ENCODE measurements around the gene NRG2.

The NRG2 gene

GRCh38 chr5:140049713-140050112, 6.6 kb upstream of the NRG2 start:
- no peak for TF ChIP-seq CTCF (IDR thresholded peaks at IDR 0.05; ENCODE audit: low read depth, low read length)
- no peak for DNase-seq
- Histone ChIP-seq H3K4me3 (ENCODE audit: low read depth, low read length) (no peak overlapping the region), H3K36me3 (no peaks in the 10 kb centered on the region), H3K27me3 (ENCODE audit: insufficient read depth, low read depth, severe bottlenecking) (no peaks in the 10 kb centered on the region), H3K27ac (no peak overlapping the region), H3K9me3 (ENCODE audit: severe bottlenecking) (no peaks in the 10 kb centered on the region)

GRCh38 chr5:140049205-140049604, 6.1 kb upstream of the NRG2 start:
- Histone ChIP-seq H3K27ac (no peak overlapping the region), H3K36me3 (no peaks in the 10 kb centered on the region), H3K27me3 (ENCODE audit: insufficient read depth, low read depth, severe bottlenecking) (no peaks in the 10 kb centered on the region), H3K9me3 (ENCODE audit: severe bottlenecking) (no peaks in the 10 kb centered on the region), H3K4me3 (ENCODE audit: low read depth, low read length) (no peak overlapping the region)
- TF ChIP-seq CTCF (IDR thresholded peaks at IDR 0.05; ENCODE audit: low read depth, low read length), result no peak
- no peak for DNase-seq

- Histone ChIP-seq H3K36me3 (no peaks in the 10 kb centered on the region), H3K4me3 (ENCODE audit: low read depth, low read length) (no peak overlapping the region), H3K27ac (no peak overlapping the region), H3K9me3 (ENCODE audit: severe bottlenecking) (no peaks in the 10 kb centered on the region), H3K27me3 (ENCODE audit: insufficient read depth, low read depth, severe bottlenecking) (no peaks in the 10 kb centered on the region)
- TF ChIP-seq CTCF (IDR thresholded peaks at IDR 0.05; ENCODE audit: low read depth, low read length), result no peak
- DNase-seq, result no peak
Observed at GRCh38 chr5:140044041-140044440, 942 bp upstream of the NRG2 start.

GRCh38 chr5:140043508-140043872, 391 bp upstream of the NRG2 start:
- Histone ChIP-seq H3K4me3 (ENCODE audit: low read depth, low read length) (peak overlapping the region; percentile 72), H3K27ac (no peak overlapping the region; the same call in 1 of the 2 replicates), H3K36me3 (no peaks in the 10 kb centered on the region), H3K27me3 (ENCODE audit: insufficient read depth, low read depth, severe bottlenecking) (no peaks in the 10 kb centered on the region), H3K9me3 (ENCODE audit: severe bottlenecking) (no peaks in the 10 kb centered on the region)
- peak; percentile 71 for DNase-seq
- TF ChIP-seq CTCF (IDR thresholded peaks at IDR 0.05; ENCODE audit: low read depth, low read length), result 0 out of 2 replicates have a peak, but pooled peaks have one; percentile 18

- Histone ChIP-seq H3K27ac (no peak overlapping the region; the same call in 1 of the 2 replicates), H3K4me3 (ENCODE audit: low read depth, low read length) (peak overlapping the region; percentile 72), H3K36me3 (no peaks in the 10 kb centered on the region), H3K9me3 (ENCODE audit: severe bottlenecking) (no peaks in the 10 kb centered on the region), H3K27me3 (ENCODE audit: insufficient read depth, low read depth, severe bottlenecking) (no peaks in the 10 kb centered on the region)
- no peak for TF ChIP-seq CTCF (IDR thresholded peaks at IDR 0.05; ENCODE audit: low read depth, low read length)
- no peak for DNase-seq
Observed at GRCh38 chr5:140042393-140042642, 781 bp downstream of the NRG2 start.

- DNase-seq, result peak; percentile 46
- no peaks in the 10 kb centered on the region for H3K27me3 ChIP-seq (ENCODE audit: insufficient read depth, low read depth, severe bottlenecking)
- H3K9me3 ChIP-seq (ENCODE audit: severe bottlenecking), result no peaks in the 10 kb centered on the region
- H3K27ac ChIP-seq, result no peak overlapping the region
- H3K36me3 ChIP-seq, result no peaks in the 10 kb centered on the region
- 0 out of 2 replicates have a peak, but pooled peaks have one; percentile 5 for TF ChIP-seq CTCF (IDR thresholded peaks at IDR 0.05; ENCODE audit: low read depth, low read length)
- H3K4me3 ChIP-seq (ENCODE audit: low read depth, low read length), result peak overlapping the region; percentile 72
Observed at GRCh38 chr5:140041492-140042392, 1.4 kb downstream of the NRG2 start.

All from WERI-Rb-1 (cell line).